GM18951 (cell line): Measurements from ENCODE around the gene ADAMTS5.

Experiments
- POLR2A ChIP-seq: IDR thresholded peaks from 4 replicates; pipeline ENCODE4 v1.6.1; 2011; ENCODE audit warnings: mild to moderate bottlenecking; ENCODE audit not compliant: insufficient read length, insufficient read depth; ENCODE audit errors: extremely low read depth
- in situ Hi-C: fragments of 300-500 bp; cut with MboI; formaldehyde crosslinking; loops from one replicate; pipeline ENCODE4 v1.12.0; 2022; ENCODE audit warnings: low sequenced_read_pairs, mixed read lengths, inconsistent platforms; ENCODE audit not compliant: unreplicated experiment

Gene ADAMTS5

DNA sequence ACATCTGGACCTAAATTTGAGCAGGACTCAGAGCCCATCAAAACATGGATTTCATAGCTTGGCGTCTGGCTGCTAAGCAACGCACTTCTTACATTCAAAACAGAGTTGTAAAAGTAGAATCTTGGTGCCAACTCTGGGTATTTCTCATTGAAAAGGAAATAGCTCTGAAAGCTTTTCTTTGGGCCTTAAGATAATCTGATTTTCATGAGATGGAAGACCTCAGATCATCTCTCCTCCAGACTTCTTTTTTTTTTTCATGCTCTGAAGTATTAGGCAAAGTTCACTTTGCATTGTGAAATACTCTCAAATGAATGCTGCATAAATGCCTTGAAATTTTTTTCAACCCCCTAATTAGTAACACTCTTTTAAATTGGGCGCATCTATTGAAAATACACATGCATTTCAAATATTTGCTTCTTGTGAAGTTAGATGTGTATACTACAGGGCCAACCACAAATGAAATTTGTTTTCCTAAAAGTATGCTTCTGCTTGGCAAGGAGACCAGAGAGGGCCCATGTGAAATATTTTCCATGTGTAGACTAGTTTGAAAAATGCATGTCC is 4.2 kb downstream of the ADAMTS5 start:
- TF ChIP-seq POLR2A: no peak
- in situ Hi-C loops: no loop called here

- no peak for TF ChIP-seq POLR2A
- in situ Hi-C loops: no loop called here
These were observed 5.2 kb downstream of the ADAMTS5 start for GRCh38 chr21:26961698-26962097.

DNA sequence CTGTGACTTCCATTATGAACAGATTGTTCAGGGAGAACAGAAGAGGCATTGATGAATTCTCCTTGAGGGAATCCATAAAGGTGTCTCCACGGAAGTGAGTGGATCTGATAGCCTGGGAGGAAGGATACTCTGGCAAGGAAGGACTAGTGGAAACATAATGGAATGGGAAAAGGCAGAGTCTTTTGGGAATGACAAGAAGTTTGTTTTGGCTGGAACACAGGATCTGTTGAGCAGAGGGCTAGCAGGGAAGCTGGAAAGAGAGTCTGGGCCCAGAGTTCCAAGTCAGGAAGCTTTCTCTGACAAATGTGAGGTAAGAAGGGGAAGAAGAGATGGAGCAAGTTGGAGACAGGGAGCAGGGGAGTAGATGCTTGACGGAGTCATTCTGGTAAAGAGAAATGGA is 8.1 kb downstream of the ADAMTS5 start:
- TF ChIP-seq POLR2A: no peak
- in situ Hi-C loops: no loop called here

- in situ Hi-C loops: no loop called here
These were observed 10.1 kb downstream of the ADAMTS5 start for GRCh38 chr21:26956813-26957212.

DNA sequence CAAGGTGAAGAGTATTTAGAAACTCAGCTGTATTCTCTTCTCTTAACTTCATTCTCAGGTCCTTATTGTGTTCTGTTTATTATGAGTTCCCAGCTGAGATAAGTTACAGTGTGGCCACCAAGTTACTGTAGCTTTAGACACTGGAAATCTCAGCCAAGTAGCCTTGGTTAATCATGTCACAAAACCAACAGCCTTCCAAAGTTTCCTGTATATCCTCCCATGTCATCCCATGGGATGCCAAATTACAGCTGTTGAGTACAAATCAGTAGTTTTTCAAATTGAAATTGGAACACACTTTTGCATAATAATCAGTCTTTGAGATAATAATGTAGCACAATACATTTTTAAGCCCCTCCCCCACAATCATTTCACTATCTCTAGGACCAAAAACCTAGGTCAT is 10.7 kb downstream of the ADAMTS5 start:
- in situ Hi-C loops: no loop called here
- no peak for TF ChIP-seq POLR2A

More at GRCh38 chr21:26956813-26957212, 10.1 kb downstream of the ADAMTS5 start:
- TF ChIP-seq POLR2A: no peak

DNA sequence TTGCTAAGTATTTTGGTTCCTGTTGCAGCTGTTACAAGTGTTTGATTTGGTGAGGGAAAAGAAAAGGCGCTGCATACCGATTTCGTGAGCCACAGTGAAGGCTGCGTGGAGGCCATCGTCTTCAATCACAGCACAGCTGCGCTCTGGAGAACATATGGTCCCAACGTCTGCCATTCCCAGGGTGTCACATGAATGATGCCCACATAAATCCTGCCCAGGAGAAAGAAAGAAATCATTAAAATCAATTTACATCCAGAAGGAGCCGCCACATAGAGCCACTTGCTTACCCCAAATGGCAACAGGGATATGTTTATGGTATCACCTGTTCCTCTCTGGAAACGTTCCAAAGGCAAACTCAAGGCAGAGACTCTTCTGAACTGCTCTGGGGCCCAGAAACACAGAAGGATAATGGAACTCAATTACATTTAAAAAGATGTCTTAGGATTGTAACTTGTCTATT is 12.2 kb downstream of the ADAMTS5 start:
- in situ Hi-C loops: no loop called here
- no peak for TF ChIP-seq POLR2A

DNA sequence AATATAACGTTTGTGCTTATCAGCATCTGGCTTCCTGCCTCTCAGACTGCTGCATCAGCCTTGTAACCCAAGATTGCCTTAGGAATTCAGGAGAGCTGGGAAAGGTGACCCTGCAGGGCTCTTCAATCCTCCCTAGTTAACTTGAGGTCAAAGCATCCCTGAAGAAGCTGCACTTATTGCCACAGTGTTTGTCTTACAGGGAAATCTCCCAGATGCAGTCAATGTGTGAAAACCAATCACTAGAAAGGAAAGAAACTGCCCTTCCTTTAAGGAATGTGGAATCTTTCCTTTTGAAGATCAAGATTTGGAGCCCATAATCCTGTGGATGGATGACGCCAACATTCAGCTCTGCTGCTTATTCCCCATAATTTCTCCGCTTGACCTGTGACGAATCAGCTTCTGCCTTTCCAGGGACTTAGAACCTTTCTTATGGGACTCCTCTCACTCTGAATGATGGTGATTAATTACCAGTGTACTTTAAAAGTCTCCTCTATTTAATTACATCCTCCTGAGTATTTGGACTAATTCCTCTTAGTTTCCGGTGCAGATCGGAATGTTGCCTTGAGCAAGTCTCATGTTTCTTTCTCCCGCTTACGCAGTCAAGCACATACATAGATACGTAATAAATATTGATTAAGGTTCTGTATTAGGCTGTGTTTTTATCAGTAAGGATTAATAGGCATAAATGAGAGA is 14.4 kb downstream of the ADAMTS5 start:
- TF ChIP-seq POLR2A: no peak
- in situ Hi-C loops: no loop called here

DNA sequence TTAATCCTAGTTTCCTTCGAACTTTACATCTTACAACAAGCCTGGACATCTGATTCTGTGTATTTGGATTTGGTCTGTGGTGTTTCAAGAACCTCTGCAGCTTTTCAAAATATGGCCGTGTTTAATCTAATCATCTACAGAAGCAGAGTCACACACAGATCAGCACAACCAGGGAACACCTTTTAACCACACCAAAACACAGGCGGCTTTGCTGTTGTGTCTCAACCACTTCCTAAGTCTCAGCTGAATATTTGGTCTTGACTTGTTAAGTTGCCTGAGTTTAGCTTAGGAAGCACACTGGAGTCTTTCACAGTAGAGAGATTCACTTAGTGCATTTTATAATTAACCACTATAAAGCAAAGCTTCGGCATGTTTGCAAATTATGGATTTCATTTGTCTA is 17.1 kb downstream of the ADAMTS5 start:
- in situ Hi-C loops: no loop called here
- no peak for TF ChIP-seq POLR2A

- no peak for TF ChIP-seq POLR2A
- in situ Hi-C loops: no loop called here
These were observed 18.7 kb downstream of the ADAMTS5 start for GRCh38 chr21:26948194-26948593.

GRCh38 chr21:26946744-26947446 is 20.0 kb downstream of the ADAMTS5 start:
- TF ChIP-seq POLR2A: no peak
- in situ Hi-C loops: no loop called here

GRCh38 chr21:26945916-26946675 is 20.8 kb downstream of the ADAMTS5 start:
- TF ChIP-seq POLR2A: no peak
- in situ Hi-C loops: no loop called here

GRCh38 chr21:26943921-26944320 is 23.0 kb downstream of the ADAMTS5 start:
- in situ Hi-C loops: no loop called here
- TF ChIP-seq POLR2A: no peak

GRCh38 chr21:26941421-26941820 is 25.5 kb downstream of the ADAMTS5 start:
- in situ Hi-C loops: no loop called here
- TF ChIP-seq POLR2A: no peak
